OCI-LY7 (cell line): ENCODE measurements around the gene C16orf74. TPM values are rescaled to one million over a fixed set of nuclear protein-coding genes. Genes with fewer than 3 reads are reported as not detected.

ENCODE experiments used
- BruUV-seq: library from RNA; stranded (reverse); fragments of 400-500 nt; replicated peaks from 2 replicates; lab custom pipeline; 2021; lab: Mats Ljungman, UMichigan
- CTCF ChIA-PET: fragments of 300-600 bp; sonication (Branson Sonifier 250); formaldehyde crosslinking; loops from one replicate; lab custom pipeline; 2022; ENCODE audit warnings: antibody characterized with exemption; ENCODE audit not compliant: unreplicated experiment; lab: Charles Lee
- POLR2A ChIA-PET: fragments of 300-600 bp; sonication (Branson Sonifier 250); formaldehyde crosslinking; loops from one replicate; lab custom pipeline; 2022; ENCODE audit warnings: antibody characterized with exemption; lab: Charles Lee
- DNase-seq: peaks from one replicate; pipeline ENCODE4 v3.0.0-alpha.2; 2015; ENCODE audit warnings: low spot score
- H2AFZ ChIP-seq: fragments of 200-600 bp; sonication (generic), shearing (Covaris generic); 2 replicates; pipeline ENCODE4 v1.6.1; 2014; ENCODE audit warnings: mild to moderate bottlenecking, antibody characterized with exemption, low read length, moderate library complexity
- H3K27ac ChIP-seq: fragments of 200-600 bp; sonication (generic); 2 replicates; pipeline ENCODE4 v1.5.1; 2014; ENCODE audit warnings: mixed run types, low read depth, mild to moderate bottlenecking, moderate library complexity, low read length, inconsistent platforms; ENCODE audit not compliant: poor library complexity, severe bottlenecking
- H3K36me3 ChIP-seq: fragments of 200-600 bp; sonication (generic); 2 replicates; pipeline ENCODE4 v1.6.1; 2014; ENCODE audit warnings: mild to moderate bottlenecking, antibody characterized with exemption, low read length, moderate library complexity, mixed read lengths; ENCODE audit not compliant: insufficient read depth
- H3K4me1 ChIP-seq: fragments of 200-600 bp; sonication (generic); 2 replicates; pipeline ENCODE4 v1.5.1; 2014; ENCODE audit warnings: mild to moderate bottlenecking, low read length; ENCODE audit not compliant: insufficient read depth, poor library complexity, severe bottlenecking
- H3K4me2 ChIP-seq: fragments of 200-600 bp; sonication (generic); 2 replicates; pipeline ENCODE4 v1.6.1; 2014; ENCODE audit warnings: mild to moderate bottlenecking, low read length
- H3K4me3 ChIP-seq: fragments of 200-600 bp; sonication (generic); 2 replicates; pipeline ENCODE4 v1.5.1; 2014; ENCODE audit warnings: mild to moderate bottlenecking, low read depth, low read length; ENCODE audit not compliant: poor library complexity, severe bottlenecking
- H3K79me2 ChIP-seq: fragments of 200-600 bp; sonication (generic); 2 replicates; pipeline ENCODE4 v1.6.1; 2016; ENCODE audit warnings: low read depth, mild to moderate bottlenecking, low read length, moderate library complexity, mixed read lengths; ENCODE audit not compliant: insufficient read depth
- H3K9me2 ChIP-seq: fragments of 200-600 bp; sonication (generic); 2 replicates; pipeline ENCODE4 v1.6.1; 2016; ENCODE audit warnings: mild to moderate bottlenecking, low read length, mixed read lengths; ENCODE audit not compliant: insufficient read depth
- H3K9me3 ChIP-seq: fragments of 200-600 bp; sonication (generic); 2 replicates; pipeline ENCODE4 v1.6.1; 2014; ENCODE audit warnings: mild to moderate bottlenecking, mixed run types, low read length, mixed read lengths
- H4K20me1 ChIP-seq: fragments of 200-600 bp; sonication (generic); 2 replicates; pipeline ENCODE4 v1.6.1; 2014; ENCODE audit warnings: mild to moderate bottlenecking, antibody characterized with exemption, low read length, moderate library complexity, mixed read lengths; ENCODE audit not compliant: insufficient read depth
- CTCF ChIP-seq: fragments of 200-600 bp; sonication (generic); conservative IDR thresholded peaks from 2 replicates; pipeline ENCODE4 v1.5.1; 2014; ENCODE audit warnings: mild to moderate bottlenecking, antibody characterized with exemption, low read length, moderate library complexity, mixed read lengths
- EZH2phosphoT487 ChIP-seq: fragments of 200-600 bp; sonication (generic); IDR thresholded peaks from 2 replicates; pipeline ENCODE4 v1.6.1; 2018; ENCODE audit warnings: low read depth, borderline replicate concordance, mild to moderate bottlenecking, mixed run types, antibody characterized with exemption, low read length, moderate library complexity, mixed read lengths
- intact Hi-C: fragments of 100-400 bp; cut with micrococcal nuclease; formaldehyde crosslinking; loops from one replicate; pipeline ENCODE4 v1.10.0; 2022; ENCODE audit not compliant: unreplicated experiment
- total RNA-seq, 2 experiments: library from RNA; depleted of rRNA in 1 of 2; stranded (reverse); fragments of >200 nt in 1 of 2; shearing (Covaris generic) in 1 of 2; gene quantifications; 2 replicates each; pipeline ENCODE4 v1.2.3, GENCODE V29; 2014 to 2022

Gene C16orf74
- total RNA-seq, 2 experiments from 2014 or later: 6.8 to 9.7 TPM

GRCh38 chr16:85717393-85718152, 33.3 kb downstream of the C16orf74 start:
- no peak for TF ChIP-seq EZH2phosphoT487
- peak; percentile 88 for TF ChIP-seq CTCF
- Histone ChIP-seq H3K9me3 (no peaks in the 10 kb centered on the region), H2AFZ (no peak overlapping the region), H3K36me3 (no peaks in the 10 kb centered on the region), H3K4me1 (peaks cover 8% of the 10 kb centered on the region), H3K4me3 (no peak overlapping the region), H3K9me2 (no peaks in the 10 kb centered on the region), H3K27ac (no peak overlapping the region), H3K4me2 (no peak overlapping the region), H3K79me2 (no peaks in the 10 kb centered on the region), H4K20me1 (no peaks in the 10 kb centered on the region)
- ChIA-PET POLR2A (interaction anchor here (2.6 kb wide), 1 partner anchor 28 kb away, joined by 12 read pairs; the partner anchor contains the start of gene GINS2), CTCF (interaction anchor here (0.6 to 1.2 kb wide), 2 partner anchors 25 to 101 kb away, joined by 3 to 4 read pairs; no protein-coding TSS in a partner anchor)
- peak; percentile 84 for DNase-seq
- BruUV-seq: no TSS peak
- intact Hi-C loops: loop anchor here (1.0 to 5.0 kb wide), 4 partner anchors 30 to 58 kb away; no protein-coding TSS in a partner anchor

- no TSS peak for BruUV-seq
- CTCF ChIA-PET: interaction anchor here (0.6 to 1.2 kb wide), 3 partner anchors 42 to 100 kb away, joined by 3 to 16 read pairs (median 4); no protein-coding TSS in a partner anchor
- Histone ChIP-seq H3K9me2 (no peaks in the 10 kb centered on the region), H3K4me2 (no peak overlapping the region), H3K36me3 (no peaks in the 10 kb centered on the region), H4K20me1 (no peaks in the 10 kb centered on the region), H3K27ac (no peak overlapping the region), H3K4me1 (peaks cover 8% of the 10 kb centered on the region), H3K4me3 (no peak overlapping the region), H3K79me2 (no peaks in the 10 kb centered on the region), H3K9me3 (peaks cover 9% of the 10 kb centered on the region), H2AFZ (no peak overlapping the region)
- POLR2A ChIA-PET: interaction anchor here (1.4 to 2.6 kb wide), 2 partner anchors 27 to 42 kb away, joined by 3 to 12 read pairs; partner anchors contain the start of gene GINS2
- intact Hi-C loops: loop anchor here (5.0 kb wide), 1 partner anchor 39 kb away; no protein-coding TSS in a partner anchor
- DNase-seq: no peak
- no peak for TF ChIP-seq EZH2phosphoT487
- TF ChIP-seq CTCF: no peak
These were observed 34.2 kb downstream of the C16orf74 start for GRCh38 chr16:85716680-85717038.
